ENCODE data around the gene ACACB.

The ACACB gene

GRCh38 chr12:109284392-109284791, 168.0 kb downstream of the ACACB start:
- TF ChIP-seq PAX5 (IDR thresholded peaks at IDR 0.05; ENCODE audit: insufficient read depth, low read length, severe bottlenecking) = no peak
- no peak for TF ChIP-seq POLR2A (IDR thresholded peaks at IDR 0.05; ENCODE audit: low read depth, low read length)
- no peak for TF ChIP-seq SPI1 (IDR thresholded peaks at IDR 0.05; ENCODE audit: low read depth, low read length)
- TF ChIP-seq POLR2AphosphoS5 (IDR thresholded peaks at IDR 0.05; ENCODE audit: low read depth, low read length) = no peak
- no peak for TF ChIP-seq TAF1 (IDR thresholded peaks at IDR 0.05; ENCODE audit: low read depth, low read length)
- no peak for TF ChIP-seq POU2F2 (IDR thresholded peaks at IDR 0.05; ENCODE audit: low read depth, low read length)
- DNase-seq (ENCODE audit: insufficient read length, low spot score) (no peak), FAIRE-seq (no peak)

GRCh38 chr12:109286252-109286651, 169.9 kb downstream of the ACACB start:
- DNase-seq (ENCODE audit: insufficient read length, low spot score) = no peak
- FAIRE-seq = no peak
- TF ChIP-seq PAX5 (IDR thresholded peaks at IDR 0.05; ENCODE audit: insufficient read depth, low read length, severe bottlenecking) (no peak), POLR2AphosphoS5 (IDR thresholded peaks at IDR 0.05; ENCODE audit: low read depth, low read length) (no peak)

- no peak for DNase-seq (ENCODE audit: insufficient read length, low spot score)
- no peak for FAIRE-seq
- no peak for TF ChIP-seq POU2F2 (IDR thresholded peaks at IDR 0.05; ENCODE audit: low read depth, low read length)
- TF ChIP-seq SPI1 (IDR thresholded peaks at IDR 0.05; ENCODE audit: low read depth, low read length) = no peak
- TF ChIP-seq POLR2AphosphoS5 (IDR thresholded peaks at IDR 0.05; ENCODE audit: low read depth, low read length) = no peak
- TF ChIP-seq TAF1 (IDR thresholded peaks at IDR 0.05; ENCODE audit: low read depth, low read length) = no peak
- no peak for TF ChIP-seq PAX5 (IDR thresholded peaks at IDR 0.05; ENCODE audit: insufficient read depth, low read length, severe bottlenecking)
- no peak for TF ChIP-seq POLR2A (IDR thresholded peaks at IDR 0.05; ENCODE audit: low read depth, low read length)
These were observed 170.3 kb downstream of the ACACB start for GRCh38 chr12:109286652-109287051.

- no peak for DNase-seq (ENCODE audit: insufficient read length, low spot score)
- no peak for FAIRE-seq
- TF ChIP-seq POLR2AphosphoS5 (IDR thresholded peaks at IDR 0.05; ENCODE audit: low read depth, low read length) (no peak), PAX5 (IDR thresholded peaks at IDR 0.05; ENCODE audit: insufficient read depth, low read length, severe bottlenecking) (no peak), TAF1 (IDR thresholded peaks at IDR 0.05; ENCODE audit: low read depth, low read length) (no peak), SPI1 (IDR thresholded peaks at IDR 0.05; ENCODE audit: low read depth, low read length) (no peak), POU2F2 (IDR thresholded peaks at IDR 0.05; ENCODE audit: low read depth, low read length) (no peak), POLR2A (IDR thresholded peaks at IDR 0.05; ENCODE audit: low read depth, low read length) (no peak)
These were observed 170.8 kb downstream of the ACACB start for GRCh38 chr12:109287181-109287580.

GRCh38 chr12:109287811-109288469, 171.6 kb downstream of the ACACB start:
- DNase-seq (ENCODE audit: insufficient read length, low spot score) = no peak
- TF ChIP-seq POU2F2 (IDR thresholded peaks at IDR 0.05; ENCODE audit: low read depth, low read length) = no peak
- no peak for TF ChIP-seq PAX5 (IDR thresholded peaks at IDR 0.05; ENCODE audit: insufficient read depth, low read length, severe bottlenecking)
- TF ChIP-seq POLR2A (IDR thresholded peaks at IDR 0.05; ENCODE audit: low read depth, low read length) = no peak
- FAIRE-seq = no peak

GRCh38 chr12:109288571-109288970, 172.2 kb downstream of the ACACB start:
- TF ChIP-seq POLR2A (IDR thresholded peaks at IDR 0.05; ENCODE audit: low read depth, low read length) (no peak), SPI1 (IDR thresholded peaks at IDR 0.05; ENCODE audit: low read depth, low read length) (no peak), TAF1 (IDR thresholded peaks at IDR 0.05; ENCODE audit: low read depth, low read length) (no peak), POLR2AphosphoS5 (IDR thresholded peaks at IDR 0.05; ENCODE audit: low read depth, low read length) (no peak), POU2F2 (IDR thresholded peaks at IDR 0.05; ENCODE audit: low read depth, low read length) (no peak), PAX5 (IDR thresholded peaks at IDR 0.05; ENCODE audit: insufficient read depth, low read length, severe bottlenecking) (no peak)
- DNase-seq (ENCODE audit: insufficient read length, low spot score) = no peak
- no peak for FAIRE-seq

GRCh38 chr12:109289004-109289403, 172.6 kb downstream of the ACACB start:
- FAIRE-seq (no peak), DNase-seq (ENCODE audit: insufficient read length, low spot score) (no peak)
- TF ChIP-seq PAX5 (IDR thresholded peaks at IDR 0.05; ENCODE audit: insufficient read depth, low read length, severe bottlenecking) = no peak
- TF ChIP-seq POU2F2 (IDR thresholded peaks at IDR 0.05; ENCODE audit: low read depth, low read length) = no peak
- TF ChIP-seq SPI1 (IDR thresholded peaks at IDR 0.05; ENCODE audit: low read depth, low read length) = no peak
- TF ChIP-seq POLR2AphosphoS5 (IDR thresholded peaks at IDR 0.05; ENCODE audit: low read depth, low read length) = no peak
- no peak for TF ChIP-seq POLR2A (IDR thresholded peaks at IDR 0.05; ENCODE audit: low read depth, low read length)
- TF ChIP-seq TAF1 (IDR thresholded peaks at IDR 0.05; ENCODE audit: low read depth, low read length) = no peak

GRCh38 chr12:109289551-109289950, 173.2 kb downstream of the ACACB start:
- DNase-seq (ENCODE audit: insufficient read length, low spot score) = no peak
- no peak for FAIRE-seq
- no peak for TF ChIP-seq PAX5 (IDR thresholded peaks at IDR 0.05; ENCODE audit: insufficient read depth, low read length, severe bottlenecking)
- no peak for TF ChIP-seq POLR2A (IDR thresholded peaks at IDR 0.05; ENCODE audit: low read depth, low read length)
- no peak for TF ChIP-seq POU2F2 (IDR thresholded peaks at IDR 0.05; ENCODE audit: low read depth, low read length)
- TF ChIP-seq SPI1 (IDR thresholded peaks at IDR 0.05; ENCODE audit: low read depth, low read length) = no peak
- no peak for TF ChIP-seq TAF1 (IDR thresholded peaks at IDR 0.05; ENCODE audit: low read depth, low read length)
- TF ChIP-seq POLR2AphosphoS5 (IDR thresholded peaks at IDR 0.05; ENCODE audit: low read depth, low read length) = no peak

GRCh38 chr12:109290061-109290460, 173.7 kb downstream of the ACACB start:
- no peak for FAIRE-seq
- no peak for DNase-seq (ENCODE audit: insufficient read length, low spot score)
- TF ChIP-seq PAX5 (IDR thresholded peaks at IDR 0.05; ENCODE audit: insufficient read depth, low read length, severe bottlenecking) (no peak), SPI1 (IDR thresholded peaks at IDR 0.05; ENCODE audit: low read depth, low read length) (no peak), POLR2AphosphoS5 (IDR thresholded peaks at IDR 0.05; ENCODE audit: low read depth, low read length) (no peak), POLR2A (IDR thresholded peaks at IDR 0.05; ENCODE audit: low read depth, low read length) (no peak), POU2F2 (IDR thresholded peaks at IDR 0.05; ENCODE audit: low read depth, low read length) (no peak), TAF1 (IDR thresholded peaks at IDR 0.05; ENCODE audit: low read depth, low read length) (no peak)

- FAIRE-seq = no peak
- DNase-seq (ENCODE audit: insufficient read length, low spot score) = no peak
- no peak for TF ChIP-seq PAX5 (IDR thresholded peaks at IDR 0.05; ENCODE audit: insufficient read depth, low read length, severe bottlenecking)
- no peak for TF ChIP-seq POU2F2 (IDR thresholded peaks at IDR 0.05; ENCODE audit: low read depth, low read length)
- no peak for TF ChIP-seq TAF1 (IDR thresholded peaks at IDR 0.05; ENCODE audit: low read depth, low read length)
- no peak for TF ChIP-seq POLR2A (IDR thresholded peaks at IDR 0.05; ENCODE audit: low read depth, low read length)
- TF ChIP-seq SPI1 (IDR thresholded peaks at IDR 0.05; ENCODE audit: low read depth, low read length) = no peak
- TF ChIP-seq POLR2AphosphoS5 (IDR thresholded peaks at IDR 0.05; ENCODE audit: low read depth, low read length) = no peak
These were observed 174.7 kb downstream of the ACACB start for GRCh38 chr12:109291117-109291516.
